Upper lobe of left lung (tissue), 6 donors: Measurements from ENCODE around the gene COL28A1. TPM values are rescaled to one million over a fixed set of nuclear protein-coding genes. Genes with fewer than 3 reads are reported as not detected.

Experiments
- ATAC-seq, 2 donors: fragments of 200-7000 bp; cut with Tn5 transposase; one replicate each; pipeline ENCODE4 v1.9.1; 2022; ENCODE audit warnings: mild to moderate bottlenecking in 2 of 2, moderate library complexity in 2 of 2; ENCODE audit not compliant: low FRiP score in 2 of 2
- DNase-seq, 2 donors: peaks; one replicate each; pipeline ENCODE4 v3.0.0-alpha.2; 2019 to 2020
- H3K27ac ChIP-seq, 4 donors: fragments of 200-600 bp; sonication (generic); one replicate each; pipeline ENCODE4 v1.5.1; 2016 to 2019
- H3K27me3 ChIP-seq, 4 donors: fragments of 200-600 bp; sonication (generic); one replicate each; pipeline ENCODE4 v1.5.1; 2017 to 2019
- H3K36me3 ChIP-seq, 4 donors: fragments of 200-600 bp; sonication (generic); one replicate each; pipeline ENCODE4 v1.5.1; 2016 to 2019
- H3K4me1 ChIP-seq, 4 donors: fragments of 200-600 bp; sonication (generic); one replicate each; pipeline ENCODE4 v1.5.1; 2018 to 2019
- H3K4me3 ChIP-seq, 4 donors: fragments of 200-600 bp; sonication (generic); one replicate each; pipeline ENCODE4 v1.5.1; 2017 to 2019; ENCODE audit warnings: mild to moderate bottlenecking in 2 of 4, moderate library complexity in 1 of 4
- H3K9me3 ChIP-seq, 4 donors: fragments of 200-600 bp; sonication (generic); one replicate each; pipeline ENCODE4 v1.5.1; 2018 to 2019
- EP300 ChIP-seq, 4 donors: sonication (generic); formaldehyde crosslinking; IDR thresholded peaks; one replicate each; pipeline ENCODE4 v1.5.1; 2017; ENCODE audit warnings: antibody characterized with exemption in 4 of 4, control low read depth in 2 of 4
- POLR2A ChIP-seq, 4 donors: fragments of 450-650 bp; IDR thresholded peaks; one replicate each; pipeline ENCODE4 v1.5.1; 2016 to 2017; ENCODE audit warnings: antibody characterized with exemption in 4 of 4, mild to moderate bottlenecking in 2 of 4
- POLR2AphosphoS5 ChIP-seq, 2 donors: sonication (generic); formaldehyde crosslinking; IDR thresholded peaks; one replicate each; pipeline ENCODE4 v1.5.1; 2017; ENCODE audit warnings: antibody characterized with exemption in 2 of 2
- WGBS, 2 donors: methylation state at CpG; one replicate each; pipeline ENCODE4 v1.1.5; 2017 to 2018; 5-methylcytosine and 5-hydroxymethylcytosine counted together
- total RNA-seq, 6 donors: library from RNA; depleted of rRNA in 4 of 6; stranded (reverse); fragments of >200 nt in 4 of 6; gene quantifications; one replicate each; pipeline versions ENCODE4 v1.1.0 to v1.2.1, GENCODE V29; 2016 to 2021
- TF ChIP-seq, protein P1 (sequence below), 6 experiments: fragments of 450-650 bp in 4 of 6; fragments of 200-600 bp in 2 of 6; sonication (generic) in 2 of 6; IDR thresholded peaks; one replicate each; pipeline ENCODE4 v1.5.1; 2016 to 2019; ENCODE audit warnings: antibody characterized with exemption in 6 of 6
- donor health status: DM: no; HTN: no; CAD: no; lungs with moderate emphysema.
- donor health status: DM: no; HTN: yes; CAD: no; lungs with severe emphysema.

COL28A1 gene
- 10 to 100 TPM in 1 of 6 donors, 1 to 10 TPM in 5; 1.5 to 14.7 (median 4.3) TPM for total RNA-seq

- ATAC-seq (no peak), DNase-seq (no peak)
- Histone ChIP-seq H3K4me3 (no peak within 1 kb of the TSS), H3K27me3 (no peaks in the 10 kb centered on the region), H3K36me3 (no peaks in the 10 kb centered on the region), H3K27ac (no peak within 1 kb of the TSS), H3K9me3 (no peaks in the 10 kb centered on the region), H3K4me1 (no peaks in the 10 kb centered on the region)
- WGBS, 2 donors: 21 to 24% methylated on average over 1 of the region's 1 CpG
- TF ChIP-seq EP300 (IDR thresholded peaks at IDR 0.05): no peak
- TF ChIP-seq, protein P1, sequence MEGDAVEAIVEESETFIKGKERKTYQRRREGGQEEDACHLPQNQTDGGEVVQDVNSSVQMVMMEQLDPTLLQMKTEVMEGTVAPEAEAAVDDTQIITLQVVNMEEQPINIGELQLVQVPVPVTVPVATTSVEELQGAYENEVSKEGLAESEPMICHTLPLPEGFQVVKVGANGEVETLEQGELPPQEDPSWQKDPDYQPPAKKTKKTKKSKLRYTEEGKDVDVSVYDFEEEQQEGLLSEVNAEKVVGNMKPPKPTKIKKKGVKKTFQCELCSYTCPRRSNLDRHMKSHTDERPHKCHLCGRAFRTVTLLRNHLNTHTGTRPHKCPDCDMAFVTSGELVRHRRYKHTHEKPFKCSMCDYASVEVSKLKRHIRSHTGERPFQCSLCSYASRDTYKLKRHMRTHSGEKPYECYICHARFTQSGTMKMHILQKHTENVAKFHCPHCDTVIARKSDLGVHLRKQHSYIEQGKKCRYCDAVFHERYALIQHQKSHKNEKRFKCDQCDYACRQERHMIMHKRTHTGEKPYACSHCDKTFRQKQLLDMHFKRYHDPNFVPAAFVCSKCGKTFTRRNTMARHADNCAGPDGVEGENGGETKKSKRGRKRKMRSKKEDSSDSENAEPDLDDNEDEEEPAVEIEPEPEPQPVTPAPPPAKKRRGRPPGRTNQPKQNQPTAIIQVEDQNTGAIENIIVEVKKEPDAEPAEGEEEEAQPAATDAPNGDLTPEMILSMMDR (IDR thresholded peaks at IDR 0.05): no peak
- no peak for TF ChIP-seq POLR2AphosphoS5 (IDR thresholded peaks at IDR 0.05)
These were observed at the start of gene COL28A1 for GRCh38 chr7:7535691-7536090. TSS of gene COL28A1 (minus strand) at chr7:7535873. CDS start at chr7:7532875, 2,998 bp downstream.

DNA sequence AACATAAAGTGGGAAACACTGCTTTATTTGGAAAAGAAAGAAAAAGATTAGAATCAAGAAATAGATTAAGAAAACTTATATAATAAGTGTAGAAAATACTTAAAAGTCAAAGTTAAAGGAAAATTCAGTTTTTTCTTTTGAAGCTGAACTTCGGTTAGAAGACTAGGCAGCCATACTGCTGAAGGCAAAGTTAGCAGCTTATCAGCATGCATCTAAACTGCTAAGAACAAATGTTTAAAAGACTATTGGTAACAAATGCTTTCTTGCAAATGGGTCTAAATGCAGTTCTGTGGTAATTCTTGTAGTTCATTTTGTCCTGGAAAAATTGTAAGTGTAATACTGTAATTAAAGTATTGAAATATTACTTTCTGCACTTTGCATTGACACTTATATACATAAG, 49.0 kb upstream of the COL28A1 start:
- TF ChIP-seq EP300 (IDR thresholded peaks at IDR 0.05) (no peak), POLR2A (IDR thresholded peaks at IDR 0.05) (no peak), POLR2AphosphoS5 (IDR thresholded peaks at IDR 0.05) (no peak)
- TF ChIP-seq, protein P1 (IDR thresholded peaks at IDR 0.05): no peak
- Histone ChIP-seq H3K36me3 (peaks cover 0 to 1% (median 0%) of the 10 kb centered on the region in 4 donors), H3K27ac (no peak overlapping the region), H3K9me3 (no peaks in the 10 kb centered on the region), H3K4me1 (no peaks in the 10 kb centered on the region), H3K4me3 (no peak overlapping the region), H3K27me3 (no peaks in the 10 kb centered on the region)
- ATAC-seq (no peak), DNase-seq (no peak)
- 93 to 94% methylated on average over 1 of the region's 1 CpG for WGBS, 2 donors

DNA sequence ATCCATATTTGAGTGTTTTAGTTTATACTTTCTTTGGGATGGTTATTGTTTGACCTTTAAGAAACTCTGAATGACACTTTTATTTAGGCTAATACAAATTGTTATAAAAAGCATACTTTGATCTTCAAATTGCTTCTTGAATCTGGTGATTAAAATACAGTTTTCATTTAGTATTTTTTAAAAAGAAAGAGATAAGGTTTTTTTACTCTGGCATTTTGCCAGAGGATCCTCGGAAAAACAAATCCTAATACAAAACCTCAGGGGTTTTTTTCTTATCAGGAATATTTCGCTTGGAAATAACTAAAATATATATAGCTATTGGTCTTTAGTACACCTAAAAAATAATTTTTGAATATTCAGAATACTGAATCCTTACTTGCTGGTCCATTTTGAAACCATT, 48.1 kb upstream of the COL28A1 start:
- Histone ChIP-seq H3K27ac (no peak overlapping the region), H3K36me3 (peaks cover 0 to 6% (median 1%) of the 10 kb centered on the region in 4 donors), H3K27me3 (no peaks in the 10 kb centered on the region), H3K4me1 (no peaks in the 10 kb centered on the region), H3K4me3 (no peak overlapping the region), H3K9me3 (no peaks in the 10 kb centered on the region)
- WGBS, 2 donors: 75 to 81% methylated on average over 2 of the region's 2 CpGs
- TF ChIP-seq POLR2AphosphoS5 (IDR thresholded peaks at IDR 0.05) (no peak), EP300 (IDR thresholded peaks at IDR 0.05) (no peak), POLR2A (IDR thresholded peaks at IDR 0.05) (no peak)
- TF ChIP-seq, protein P1 (IDR thresholded peaks at IDR 0.05): no peak
- DNase-seq: no peak
- no peak for ATAC-seq

- H3K4me3 ChIP-seq: no peak overlapping the region
- no peaks in the 10 kb centered on the region for H3K27me3 ChIP-seq
- no peak for TF ChIP-seq EP300 (IDR thresholded peaks at IDR 0.05)
- TF ChIP-seq, protein P1 (IDR thresholded peaks at IDR 0.05): no peak
- TF ChIP-seq POLR2AphosphoS5 (IDR thresholded peaks at IDR 0.05): no peak
- no peak for TF ChIP-seq POLR2A (IDR thresholded peaks at IDR 0.05)
- 64 to 85% methylated on average over 1 of the region's 1 CpG for WGBS, 2 donors
- DNase-seq (no peak), ATAC-seq (no peak)
- peaks cover 0 to 4% (median 0%) of the 10 kb centered on the region in 4 donors for H3K4me1 ChIP-seq
- H3K9me3 ChIP-seq: no peaks in the 10 kb centered on the region
- peaks cover 0 to 6% (median 1%) of the 10 kb centered on the region in 4 donors for H3K36me3 ChIP-seq
- no peak overlapping the region for H3K27ac ChIP-seq
These were observed 46.9 kb upstream of the COL28A1 start for GRCh38 chr7:7582596-7582995.

DNA sequence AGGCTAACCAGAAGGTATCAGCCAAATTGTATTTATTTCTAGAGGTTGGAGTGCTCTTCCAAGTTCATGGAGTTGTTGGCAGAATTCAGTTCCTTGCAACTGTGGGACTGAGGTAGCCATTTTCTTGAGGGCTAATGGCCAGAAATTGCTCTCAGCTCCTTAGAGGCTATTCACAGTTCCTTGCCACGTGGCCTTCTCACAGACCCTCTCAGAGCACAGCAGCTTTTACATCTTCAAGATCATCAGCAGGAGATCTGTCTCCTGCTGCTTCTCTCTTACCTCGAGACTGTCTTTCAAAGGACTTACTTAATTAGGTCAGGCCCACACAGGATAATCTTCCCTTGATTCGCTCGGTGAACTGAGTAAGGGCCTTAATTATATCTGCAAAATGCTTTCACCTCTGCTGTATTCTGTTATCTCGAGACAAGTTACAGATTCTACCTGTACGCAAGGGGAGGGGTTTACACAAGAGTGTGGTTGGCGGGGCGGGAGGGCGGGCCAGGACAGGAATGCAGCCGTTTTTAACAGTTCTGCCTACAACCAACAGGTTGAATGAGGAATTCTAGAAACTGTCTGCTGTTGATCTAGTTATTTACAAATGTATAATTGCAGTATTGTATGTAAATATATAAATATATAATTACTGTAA, 46.0 kb upstream of the COL28A1 start:
- DNase-seq: no peak
- no peak for ATAC-seq
- no peaks in the 10 kb centered on the region for H3K27me3 ChIP-seq
- H3K4me3 ChIP-seq: no peak overlapping the region
- no peak overlapping the region for H3K27ac ChIP-seq
- peaks cover 0 to 6% (median 1%) of the 10 kb centered on the region in 4 donors for H3K36me3 ChIP-seq
- peaks cover 0 to 4% (median 0%) of the 10 kb centered on the region in 4 donors for H3K4me1 ChIP-seq
- WGBS, 2 donors: 75 to 79% methylated on average over 10 of the region's 10 CpGs
- H3K9me3 ChIP-seq: no peaks in the 10 kb centered on the region
- TF ChIP-seq POLR2AphosphoS5 (IDR thresholded peaks at IDR 0.05) (no peak), POLR2A (IDR thresholded peaks at IDR 0.05) (no peak), EP300 (IDR thresholded peaks at IDR 0.05) (no peak)
- TF ChIP-seq, protein P1 (IDR thresholded peaks at IDR 0.05): no peak
